HepG2 (cell line): ENCODE results near the gene TMEM108. TPM values are rescaled to one million over a fixed set of nuclear protein-coding genes. Genes with fewer than 3 reads are reported as not detected.

Source experiments
- ATAC-seq: fragments of 200-7000 bp; cut with Tn5 transposase; 3 replicates; pipeline ENCODE4 v1.9.1; 2020; ENCODE audit warnings: mild to moderate bottlenecking, moderate library complexity
- BruUV-seq: library from RNA; stranded (reverse); fragments of 400-500 nt; replicated peaks from 2 replicates; lab custom pipeline; 2021; lab: Mats Ljungman, UMichigan
- CTCF ChIA-PET: fragments of 300-600 bp; formaldehyde crosslinking; extraction: SDS; loops from one replicate; lab custom pipeline; 2021; ENCODE audit warnings: low total read pairs, inconsistent platforms, low intra/inter-chr PET ratio; lab: Yijun Ruan, JAX
- POLR2A ChIA-PET: fragments of 350-600 bp; sonication (Branson Sonifier 250); formaldehyde crosslinking; loops from one replicate; lab custom pipeline; 2020; ENCODE audit warnings: antibody characterized with exemption, inconsistent platforms; lab: Yijun Ruan, JAX
- DNase-seq: peaks from one replicate; pipeline ENCODE4 v3.0.0-alpha.2; 2015; ENCODE audit warnings: low spot score
- FAIRE-seq: peaks from 3 replicates; lab custom pipeline; 2011; peaks lifted over from hg19 to GRCh38; lab: Jason Lieb, UNC
- H2AFZ ChIP-seq: one replicate; pipeline ENCODE4 v1.6.1; 2011; ENCODE audit warnings: low read length, inconsistent platforms
- H3K27ac ChIP-seq: fragments of 300-600 bp; 3 replicates; pipeline ENCODE4 v1.8.0; 2011; ENCODE audit warnings: mixed run types, mild to moderate bottlenecking, mixed read lengths, low read length, inconsistent platforms; ENCODE audit not compliant: insufficient read depth; ENCODE audit errors: extremely low read length
- H3K27me3 ChIP-seq, 2 experiments: fragments of 200-600 bp in 1 of 2; 2 replicates in 1 of 2; 3 replicates in 1 of 2; pipeline versions ENCODE4 v1.6.0 to v1.8.0; 2011; ENCODE audit warnings: low read length in 2 of 2, mild to moderate bottlenecking in 2 of 2, moderate library complexity in 2 of 2, inconsistent platforms in 1 of 2; ENCODE audit not compliant: insufficient read depth in 2 of 2, control insufficient read depth in 1 of 2
- H3K36me3 ChIP-seq, 2 experiments: fragments of 200-600 bp in 1 of 2; replicated peaks in 1 of 2; 2 replicates in 1 of 2; 3 replicates in 1 of 2; pipeline versions ENCODE4 v1.5.1 to v1.8.0; 2011; ENCODE audit warnings: low read length in 2 of 2, inconsistent platforms in 1 of 2; ENCODE audit not compliant: insufficient read depth in 2 of 2, control insufficient read depth in 1 of 2
- H3K4me1 ChIP-seq: 2 replicates; pipeline ENCODE4 v1.5.1; 2012; ENCODE audit warnings: low read length, inconsistent platforms; ENCODE audit not compliant: insufficient read depth
- H3K4me2 ChIP-seq: 2 replicates; pipeline ENCODE4 v1.6.0; 2011; ENCODE audit warnings: low read depth, low read length, inconsistent platforms
- H3K4me3 ChIP-seq, 3 experiments: fragments of 200-600 bp in 1 of 3; sonication (generic), shearing (Covaris generic) in 1 of 3; replicated peaks in 1 of 3; 2 replicates each; pipeline ENCODE4 v1.5.1; 2011 to 2016; ENCODE audit warnings: low read length in 3 of 3, inconsistent platforms in 2 of 3, low read depth in 2 of 3, mild to moderate bottlenecking in 2 of 3, control low read depth in 1 of 3, mixed read lengths in 1 of 3; ENCODE audit not compliant: insufficient read depth in 1 of 3
- H3K79me2 ChIP-seq: one replicate; pipeline ENCODE4 v1.6.1; 2011; ENCODE audit warnings: low read length, inconsistent platforms; ENCODE audit not compliant: insufficient read depth
- H3K9ac ChIP-seq: 2 replicates; pipeline ENCODE4 v1.6.0; 2011; ENCODE audit warnings: mild to moderate bottlenecking, low read depth, low read length, inconsistent platforms; ENCODE audit not compliant: insufficient read depth
- H3K9me3 ChIP-seq: 2 replicates; pipeline ENCODE4 v1.5.1; 2012; ENCODE audit warnings: mild to moderate bottlenecking, low read length
- H4K20me1 ChIP-seq: 2 replicates; pipeline ENCODE4 v1.6.0; 2011; ENCODE audit warnings: inconsistent platforms, mild to moderate bottlenecking, low read length, moderate library complexity; ENCODE audit not compliant: insufficient read depth
- ARNTL ChIP-seq: sonication (generic); formaldehyde crosslinking; IDR thresholded peaks from 2 replicates; pipeline ENCODE4 v1.4.0; 2020; ENCODE audit warnings: mild to moderate bottlenecking, missing genetic modification reagents
- CREB1 ChIP-seq, 2 experiments: fragments of 450-650 bp in 1 of 2; IDR thresholded peaks; 2 replicates each; pipeline ENCODE4 v1.6.1; 2016 to 2017; ENCODE audit warnings: control low read depth in 1 of 2, mild to moderate bottlenecking in 1 of 2, missing compliant biosample characterization in 1 of 2, missing genetic modification characterization in 1 of 2
- ETV6 ChIP-seq: sonication (generic); formaldehyde crosslinking; conservative IDR thresholded peaks from 2 replicates; pipeline ENCODE4 v1.4.0; 2020; ENCODE audit warnings: missing genetic modification reagents
- FOXC1 ChIP-seq: sonication (generic); formaldehyde crosslinking; IDR thresholded peaks from 2 replicates; pipeline ENCODE4 v1.8.0; 2022; ENCODE audit warnings: mild to moderate bottlenecking, missing genetic modification reagents, borderline replicate concordance
- HINFP ChIP-seq: sonication (generic); formaldehyde crosslinking; IDR thresholded peaks from 2 replicates; pipeline ENCODE4 v1.4.0; 2020; ENCODE audit warnings: low read depth, mild to moderate bottlenecking, missing genetic modification reagents
- JUNB ChIP-seq: sonication (generic); formaldehyde crosslinking; IDR thresholded peaks from 2 replicates; pipeline ENCODE4 v1.8.0; 2022; ENCODE audit warnings: missing genetic modification reagents, mild to moderate bottlenecking, borderline replicate concordance
- KAT2B ChIP-seq: fragments of 150-350 bp; IDR thresholded peaks from 2 replicates; pipeline ENCODE4 v1.6.1; 2014; ENCODE audit warnings: low read depth, low read length, borderline replicate concordance
- MED8 ChIP-seq: sonication (generic); formaldehyde crosslinking; IDR thresholded peaks from 2 replicates; pipeline ENCODE4 v1.8.1; 2023; ENCODE audit warnings: mild to moderate bottlenecking, missing genetic modification reagents; ENCODE audit not compliant: insufficient replicate concordance
- RBM39 ChIP-seq: fragments of 200-400 bp; formaldehyde crosslinking; IDR thresholded peaks from one replicate; pipeline ENCODE4 v1.6.1; 2018; ENCODE audit warnings: antibody characterized with exemption, mild to moderate bottlenecking, low read depth, low read length; ENCODE audit not compliant: poor library complexity, severe bottlenecking
- REL ChIP-seq: sonication (generic); formaldehyde crosslinking; conservative IDR thresholded peaks from 2 replicates; pipeline ENCODE4 v1.8.0; 2022; ENCODE audit warnings: mild to moderate bottlenecking, missing genetic modification reagents, moderate library complexity
- SMAD9 ChIP-seq: sonication (generic); formaldehyde crosslinking; IDR thresholded peaks from 2 replicates; pipeline ENCODE4 v1.5.1; 2020; ENCODE audit warnings: mild to moderate bottlenecking, missing genetic modification reagents
- YEATS2 ChIP-seq: sonication (generic); formaldehyde crosslinking; IDR thresholded peaks from 2 replicates; pipeline ENCODE4 v1.4.0; 2020; ENCODE audit warnings: missing genetic modification reagents, borderline replicate concordance
- ZBTB3 ChIP-seq: sonication (generic); formaldehyde crosslinking; IDR thresholded peaks from 2 replicates; pipeline ENCODE4 v1.4.0; 2020; ENCODE audit warnings: low read depth, mild to moderate bottlenecking, moderate library complexity, missing genetic modification reagents, borderline replicate concordance
- ZFP41 ChIP-seq: sonication (generic); formaldehyde crosslinking; IDR thresholded peaks from 2 replicates; pipeline ENCODE4 v1.4.0; 2020; ENCODE audit warnings: mild to moderate bottlenecking, missing genetic modification reagents, borderline replicate concordance
- ZNF251 ChIP-seq: sonication (generic); formaldehyde crosslinking; IDR thresholded peaks from 2 replicates; pipeline ENCODE4 v1.9.0; 2021; ENCODE audit warnings: mild to moderate bottlenecking, missing genetic modification reagents
- ZNF343 ChIP-seq: sonication (generic); formaldehyde crosslinking; IDR thresholded peaks from 2 replicates; pipeline ENCODE4 v1.4.0; 2020; ENCODE audit warnings: mild to moderate bottlenecking, missing genetic modification reagents
- ZNF354B ChIP-seq: sonication (generic); formaldehyde crosslinking; IDR thresholded peaks from 2 replicates; pipeline ENCODE4 v1.8.0; 2022; ENCODE audit warnings: mild to moderate bottlenecking, missing genetic modification reagents
- ZNF615 ChIP-seq: sonication (generic); formaldehyde crosslinking; IDR thresholded peaks from 2 replicates; pipeline ENCODE4 v1.5.0; 2020; ENCODE audit warnings: mild to moderate bottlenecking, missing genetic modification reagents, borderline replicate concordance
- WGBS: methylation state at CpG from one replicate; pipeline ENCODE4 v1.1.6; 2017; ENCODE audit warnings: low lambda C conversion rate; 5-methylcytosine and 5-hydroxymethylcytosine counted together
- in situ Hi-C: cut with HindIII; loops from 2 replicates; pipeline ENCODE4 v1.10.0; 2017; ENCODE audit warnings: low pct_unique_long_range_greater_than_20kb; ENCODE audit not compliant: extremely low pct_ligation_motif_present
- intact Hi-C: fragments of 100-400 bp; cut with micrococcal nuclease; formaldehyde crosslinking; loops from one replicate; pipeline ENCODE4 v1.10.0; 2022; ENCODE audit not compliant: unreplicated experiment
- polyA plus RNA-seq, 8 experiments: library from polyadenylated mRNA; depleted of rRNA in 3 of 8; stranded (reverse) in 7 of 8; unstranded in 1 of 8; fragments of >200 nt; fragmentation: Illumina TruSeq in 4 of 8; extraction: Trizol in 4 of 8; gene quantifications; 2 replicates each; pipeline versions ENCODE4 v1.2.1 to v1.2.3, GENCODE V29; 2011 to 2016; ENCODE audit warnings: low read depth in 4 of 8, missing spikeins in 1 of 8, mixed read lengths in 1 of 8; ENCODE audit not compliant: insufficient read depth in 1 of 8
- total RNA-seq, 5 experiments: library from RNA; depleted of rRNA; stranded (reverse); fragments of >200 nt; fragmentation: Illumina TruSeq; extraction: Trizol; gene quantifications; 2 replicates each; pipeline ENCODE4 v1.2.3, GENCODE V29; 2016; ENCODE audit warnings: low read depth in 1 of 5

The TMEM108 gene
- total and polyA plus RNA-seq, 2 of the 13 experiments (the other 11 are each of a cell fraction or from before 2014, with no cell fraction given) = not detected

GRCh38 chr3:133439563-133439962, 401.4 kb downstream of the TMEM108 start:
- H4K20me1 ChIP-seq = no peaks in the 10 kb centered on the region
- TF ChIP-seq RBM39 = no peak
- no peak for TF ChIP-seq ZNF251 (CRISPR knock-in tag)
- no peak for TF ChIP-seq ARNTL (CRISPR knock-in tag)
- TF ChIP-seq ZNF354B (CRISPR knock-in tag) = no peak
- no peak for TF ChIP-seq ZNF343 (CRISPR knock-in tag)
- TF ChIP-seq YEATS2 (CRISPR knock-in tag) = no peak
- TF ChIP-seq JUNB (CRISPR knock-in tag) = no peak
- TF ChIP-seq CREB1 (IDR thresholded peaks at IDR 0.05) = no peak
- no peak for TF ChIP-seq CREB1 (CRISPR knock-in tag; IDR thresholded peaks at IDR 0.05)
- TF ChIP-seq REL (CRISPR knock-in tag) = no peak
- no peak for TF ChIP-seq ETV6 (CRISPR knock-in tag)
- TF ChIP-seq HINFP (CRISPR knock-in tag) = no peak
- TF ChIP-seq MED8 (CRISPR knock-in tag) = no peak
- TF ChIP-seq ZFP41 (CRISPR knock-in tag) = no peak
- TF ChIP-seq ZNF615 (CRISPR knock-in tag) = no peak
- TF ChIP-seq FOXC1 = no peak
- TF ChIP-seq SMAD9 (CRISPR knock-in tag) = no peak
- TF ChIP-seq ZBTB3 = no peak
- no peak for TF ChIP-seq KAT2B
- TF ChIP-seq, all 625 proteins: peak for 0
- in situ Hi-C loops = no loop called here
- Histone ChIP-seq H3K4me3 (no peak overlapping the region), H2AFZ (peak overlapping the region; percentile 42), H3K4me1 (peaks cover 27% of the 10 kb centered on the region), H3K27ac (no peak overlapping the region), H3K9me3 (no peaks in the 10 kb centered on the region), H3K4me2 (no peak overlapping the region), H3K27me3 (no peaks in the 10 kb centered on the region), H3K36me3 (no peaks in the 10 kb centered on the region), H3K9ac (no peak overlapping the region), H3K79me2 (no peaks in the 10 kb centered on the region)
- ChIA-PET CTCF (no interaction called here), POLR2A (no interaction called here)
- 4% methylated on average over 2 of the region's 2 CpGs for WGBS
- ATAC-seq = no peak
- no peak for FAIRE-seq
- no peak for DNase-seq
- intact Hi-C loops = no loop called here
- no TSS peak for BruUV-seq
